GM18861 (cell line): ENCODE measurements around the gene F11R.
"Not testable (repeated sequence)": the region's sequence is repeated elsewhere in the genome, so short reads cannot be mapped to it uniquely, and the experiment has no call there.

Experiments
- ATAC-seq: cut with Tn5 transposase; IDR thresholded peaks from one replicate; pipeline ENCODE4 v1.9.1; 2021; ENCODE audit not compliant: unreplicated experiment

Gene F11R

GRCh38 chr1:161020509-161021164 is at the start of gene F11R:
TSS of gene F11R (minus strand) at chr1:161021152. CDS start at chr1:161021073, 79 bp downstream.
- ATAC-seq = peak; percentile 20

DNA sequence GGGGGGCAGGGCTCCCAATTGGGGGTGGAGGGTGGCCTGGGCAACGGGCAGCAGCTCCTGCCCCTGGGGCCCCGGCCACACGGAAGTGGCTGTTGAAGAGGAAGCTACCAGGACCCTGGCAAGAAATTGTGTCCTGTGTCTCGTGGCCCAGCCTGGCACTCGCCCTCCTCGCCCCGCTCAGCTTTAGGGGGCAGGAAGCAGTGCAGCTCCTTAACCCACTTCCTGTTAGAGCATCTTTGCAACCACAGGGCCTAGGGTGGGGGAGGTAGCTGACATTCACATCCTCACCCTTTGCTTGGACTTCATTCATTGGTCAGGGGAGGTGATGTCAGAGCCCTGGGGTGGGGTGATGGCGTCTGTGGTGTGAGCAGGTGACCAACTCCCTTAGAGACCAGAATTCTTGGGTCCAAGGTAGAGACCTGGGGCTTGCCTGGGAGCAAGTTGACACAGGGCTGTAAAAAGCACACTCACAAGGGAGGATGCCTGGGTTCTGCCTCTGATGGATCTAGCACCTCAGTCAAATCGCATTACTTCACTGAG is 48.8 kb upstream of the F11R start, which contains the start of gene ARHGAP30:
TSS of gene ARHGAP30 (minus strand) at position 161 of the 540 bp plus-strand sequence. CDS start 267 bp downstream, outside the sequence.
- peak; percentile 81 for ATAC-seq

GRCh38 chr1:161069241-161069640 is 48.3 kb upstream of the F11R start:
- ATAC-seq = no peak

- peak; percentile 36 for ATAC-seq
Measured at GRCh38 chr1:161068306-161069234, 47.6 kb upstream of the F11R start.

DNA sequence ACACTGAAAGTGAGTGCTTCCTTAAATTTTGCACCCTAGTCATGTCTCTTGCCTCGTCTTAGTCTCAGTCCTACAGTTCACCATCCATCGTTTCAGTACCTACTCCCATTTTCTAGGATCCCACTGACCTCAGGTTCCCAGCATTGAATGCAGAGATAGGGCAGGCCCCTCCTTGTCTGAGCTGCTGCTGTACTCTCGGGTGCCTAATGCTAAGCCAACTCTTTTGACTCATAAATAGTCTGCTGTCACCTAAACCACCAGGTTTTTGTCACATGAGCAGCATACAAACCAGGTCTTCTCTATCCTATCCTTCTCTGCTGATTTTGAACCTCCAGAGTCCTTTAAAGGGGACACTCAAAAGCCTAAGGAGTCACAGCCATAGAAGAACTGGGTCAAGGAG is 45.7 kb upstream of the F11R start:
- ATAC-seq = no peak

DNA sequence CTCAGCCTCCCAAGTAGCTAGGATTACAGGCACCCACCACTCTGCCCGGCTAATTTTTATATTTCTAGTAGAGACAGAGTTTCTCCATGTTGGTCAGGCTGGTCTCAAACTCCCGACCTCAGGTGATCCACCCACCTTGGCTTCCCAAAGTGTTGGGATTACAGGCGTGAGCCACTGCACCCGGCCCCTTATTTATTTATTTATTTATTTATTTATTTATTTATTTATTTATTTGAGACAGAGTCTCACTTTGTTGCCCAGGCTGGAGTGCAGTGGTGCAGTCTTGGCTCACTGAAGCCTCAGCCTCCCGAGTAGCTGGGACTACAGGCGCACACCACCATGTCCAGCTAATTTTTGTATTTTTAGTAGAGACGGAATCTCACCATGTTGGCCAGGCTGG is 44.7 kb upstream of the F11R start:
- ATAC-seq = not testable (repeated sequence)

DNA sequence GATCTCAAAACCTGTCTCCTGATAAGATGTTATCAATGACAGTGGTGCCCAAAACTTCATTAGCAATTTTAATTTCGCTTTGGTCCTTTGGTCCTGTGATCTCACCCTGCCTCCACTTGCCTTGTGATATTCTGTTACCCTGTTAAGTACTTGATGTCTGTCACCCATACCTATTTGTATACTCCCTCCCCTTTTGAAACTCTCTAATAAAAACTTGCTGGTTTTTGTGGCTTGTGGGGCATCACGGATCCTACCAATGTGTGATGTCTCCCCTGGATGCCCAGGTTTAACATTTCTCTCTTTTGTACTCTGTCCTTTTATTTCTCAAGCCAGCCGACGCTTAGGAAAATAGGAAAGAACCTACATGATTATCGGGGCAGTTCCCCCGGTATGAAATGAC is 43.0 kb upstream of the F11R start:
- ATAC-seq = not testable (repeated sequence)

DNA sequence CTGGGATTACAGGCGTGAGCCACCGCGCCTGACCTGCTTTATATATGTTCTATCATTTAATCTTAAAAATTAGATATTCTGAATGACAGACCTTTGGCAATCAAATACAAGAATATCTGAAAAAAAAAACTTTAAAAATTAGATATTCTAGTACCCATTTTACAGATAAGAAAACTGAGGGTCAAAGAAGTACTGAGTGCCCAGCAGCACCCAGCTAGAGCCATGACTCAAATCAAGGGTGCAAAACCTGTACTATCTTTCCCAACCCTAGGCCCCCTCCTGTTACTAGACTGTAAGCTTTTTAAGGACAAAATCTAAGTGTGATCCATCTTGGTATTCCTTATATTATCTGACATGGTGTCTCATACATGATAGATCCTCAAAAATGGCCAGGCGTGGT is 40.5 kb upstream of the F11R start:
- ATAC-seq = no peak

DNA sequence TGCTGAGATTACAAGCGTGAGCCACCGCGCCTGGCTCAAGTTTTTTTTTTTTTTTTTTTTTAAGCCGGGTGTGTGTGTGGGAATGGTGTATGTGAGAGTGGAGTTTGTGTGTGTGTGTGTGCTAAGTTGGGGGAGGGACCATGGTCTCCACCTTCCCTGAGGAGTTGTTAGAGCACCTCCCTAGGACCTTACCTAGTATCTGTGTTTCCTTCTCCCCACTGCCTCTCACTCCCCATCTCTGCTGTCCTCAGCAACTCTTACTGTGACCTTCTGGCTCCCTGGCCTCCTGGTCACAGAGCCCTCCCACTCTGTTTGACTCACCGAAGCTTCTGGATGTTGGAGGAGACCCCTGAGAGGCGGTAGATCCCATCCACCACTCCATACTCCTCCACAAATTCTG is 38.3 kb upstream of the F11R start:
- ATAC-seq = no peak

- no peak for ATAC-seq
Measured at GRCh38 chr1:161054805-161055204, 33.9 kb upstream of the F11R start.

GRCh38 chr1:161054232-161054631 is 33.3 kb upstream of the F11R start:
- no peak for ATAC-seq

- no peak for ATAC-seq
Measured at GRCh38 chr1:161052899-161053298, 31.9 kb upstream of the F11R start.

GRCh38 chr1:161051219-161051618 is 30.3 kb upstream of the F11R start:
- ATAC-seq = no peak

- ATAC-seq = no peak
Measured at GRCh38 chr1:161048949-161049722, 28.2 kb upstream of the F11R start.

- no peak for ATAC-seq
Measured at GRCh38 chr1:161047436-161048420, 26.8 kb upstream of the F11R start.

- ATAC-seq = no peak
Measured at GRCh38 chr1:161046605-161047228, 25.8 kb upstream of the F11R start.

- ATAC-seq = peak; percentile 49
Measured at GRCh38 chr1:161045736-161046604, 25.0 kb upstream of the F11R start, which contains the start of gene USF1. TSS of gene USF1 (minus strand) at chr1:161045977. CDS start at chr1:161043275, 2,702 bp downstream.
